Measurements from ENCODE around the gene PACRGL.

GRCh38 chr4:20679951-20680350, 20.3 kb upstream of the PACRGL start:
- TF ChIP-seq CTCF (conservative IDR thresholded peaks at IDR 0.05; ENCODE audit: low read depth, low read length) (no peak), EZH2 (IDR thresholded peaks at IDR 0.05; ENCODE audit: borderline replicate concordance, low read depth, low read length, poor library complexity, severe bottlenecking) (no peak)
